ENCODE data around the gene ITCH. TPM values are rescaled to one million over a fixed set of nuclear protein-coding genes. Genes with fewer than 3 reads are reported as not detected.
"Not testable (repeated sequence)": the region's sequence is repeated elsewhere in the genome, so short reads cannot be mapped to it uniquely, and the experiment has no call there.

ITCH gene
- total RNA-seq, 4 donors from 2014 or later: 37.4 to 48.4 (median 43.4) TPM

GRCh38 chr20:34320861-34321260 lies 42.2 kb upstream of the ITCH start:
- Histone ChIP-seq H3K9me3 (no peaks in the 10 kb centered on the region), H3K4me1 (no peaks in the 10 kb centered on the region), H3K4me3 (no peak overlapping the region), H3K27me3 (no peaks in the 10 kb centered on the region), H3K36me3 (no peaks in the 10 kb centered on the region), H3K27ac (no peak overlapping the region)
- 73% methylated on average over 3 of the region's 3 CpGs for WGBS
- DNase-seq (ENCODE audit: low spot score in 2 of 2): no peak
- TF ChIP-seq POLR2A (IDR thresholded peaks at IDR 0.05) (no peak), EP300 (IDR thresholded peaks at IDR 0.05) (no peak), POLR2AphosphoS5 (IDR thresholded peaks at IDR 0.05) (no peak)
- TF ChIP-seq, protein P1, sequence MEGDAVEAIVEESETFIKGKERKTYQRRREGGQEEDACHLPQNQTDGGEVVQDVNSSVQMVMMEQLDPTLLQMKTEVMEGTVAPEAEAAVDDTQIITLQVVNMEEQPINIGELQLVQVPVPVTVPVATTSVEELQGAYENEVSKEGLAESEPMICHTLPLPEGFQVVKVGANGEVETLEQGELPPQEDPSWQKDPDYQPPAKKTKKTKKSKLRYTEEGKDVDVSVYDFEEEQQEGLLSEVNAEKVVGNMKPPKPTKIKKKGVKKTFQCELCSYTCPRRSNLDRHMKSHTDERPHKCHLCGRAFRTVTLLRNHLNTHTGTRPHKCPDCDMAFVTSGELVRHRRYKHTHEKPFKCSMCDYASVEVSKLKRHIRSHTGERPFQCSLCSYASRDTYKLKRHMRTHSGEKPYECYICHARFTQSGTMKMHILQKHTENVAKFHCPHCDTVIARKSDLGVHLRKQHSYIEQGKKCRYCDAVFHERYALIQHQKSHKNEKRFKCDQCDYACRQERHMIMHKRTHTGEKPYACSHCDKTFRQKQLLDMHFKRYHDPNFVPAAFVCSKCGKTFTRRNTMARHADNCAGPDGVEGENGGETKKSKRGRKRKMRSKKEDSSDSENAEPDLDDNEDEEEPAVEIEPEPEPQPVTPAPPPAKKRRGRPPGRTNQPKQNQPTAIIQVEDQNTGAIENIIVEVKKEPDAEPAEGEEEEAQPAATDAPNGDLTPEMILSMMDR (IDR thresholded peaks at IDR 0.05): no peak

GRCh38 chr20:34322267-34323105 lies 40.6 kb upstream of the ITCH start:
- WGBS: 66% methylated on average over 9 of the region's 9 CpGs
- Histone ChIP-seq H3K27ac (no peak overlapping the region), H3K4me3 (no peak overlapping the region), H3K4me1 (no peaks in the 10 kb centered on the region), H3K36me3 (no peaks in the 10 kb centered on the region), H3K9me3 (no peaks in the 10 kb centered on the region), H3K27me3 (no peaks in the 10 kb centered on the region)
- DNase-seq (ENCODE audit: low spot score in 2 of 2): no peak
- TF ChIP-seq POLR2AphosphoS5 (IDR thresholded peaks at IDR 0.05) (no peak), POLR2A (IDR thresholded peaks at IDR 0.05) (no peak), EP300 (IDR thresholded peaks at IDR 0.05) (no peak)
- TF ChIP-seq, protein P1 (IDR thresholded peaks at IDR 0.05): no peak

- DNase-seq (ENCODE audit: low spot score in 2 of 2): no peak
- Histone ChIP-seq H3K36me3 (no peaks in the 10 kb centered on the region), H3K4me3 (no peak overlapping the region), H3K27ac (no peak overlapping the region), H3K27me3 (no peaks in the 10 kb centered on the region), H3K4me1 (no peaks in the 10 kb centered on the region), H3K9me3 (no peaks in the 10 kb centered on the region)
- WGBS: 52% methylated on average over 2 of the region's 2 CpGs
- TF ChIP-seq, protein P1 (IDR thresholded peaks at IDR 0.05): no peak
- TF ChIP-seq POLR2AphosphoS5 (IDR thresholded peaks at IDR 0.05) (no peak), POLR2A (IDR thresholded peaks at IDR 0.05) (no peak), EP300 (IDR thresholded peaks at IDR 0.05) (no peak)
These were observed 38.5 kb upstream of the ITCH start for GRCh38 chr20:34324541-34324940.

GRCh38 chr20:34328207-34328606 lies 34.9 kb upstream of the ITCH start:
- WGBS: 97% methylated on average over 4 of the region's 4 CpGs
- H3K27me3 ChIP-seq; H3K27ac ChIP-seq; H3K9me3 ChIP-seq; H3K4me3 ChIP-seq; H3K36me3 ChIP-seq; H3K4me1 ChIP-seq; DNase-seq (ENCODE audit: low spot score in 2 of 2): not testable (repeated sequence)

GRCh38 chr20:34328928-34329677 lies 34.0 kb upstream of the ITCH start:
- Histone ChIP-seq H3K27me3 (no peaks in the 10 kb centered on the region), H3K27ac (no peak overlapping the region), H3K4me1 (no peaks in the 10 kb centered on the region), H3K4me3 (no peak overlapping the region), H3K36me3 (no peaks in the 10 kb centered on the region), H3K9me3 (no peaks in the 10 kb centered on the region)
- TF ChIP-seq, protein P1 (IDR thresholded peaks at IDR 0.05): no peak
- TF ChIP-seq POLR2AphosphoS5 (IDR thresholded peaks at IDR 0.05): no peak
- no peak for TF ChIP-seq POLR2A (IDR thresholded peaks at IDR 0.05)
- TF ChIP-seq EP300 (IDR thresholded peaks at IDR 0.05): no peak
- DNase-seq (ENCODE audit: low spot score in 2 of 2): no peak
- 82% methylated on average over 9 of the region's 9 CpGs for WGBS

GRCh38 chr20:34330861-34331544 lies 32.1 kb upstream of the ITCH start:
- H3K4me1 ChIP-seq; H3K27me3 ChIP-seq; H3K9me3 ChIP-seq; DNase-seq (ENCODE audit: low spot score in 2 of 2); H3K4me3 ChIP-seq; H3K27ac ChIP-seq; H3K36me3 ChIP-seq: not testable (repeated sequence)
- 95% methylated on average over 15 of the region's 15 CpGs for WGBS
